Activated naive CD8-positive, alpha-beta T cell treated with anti-CD3 and anti-CD28 coated beads, Interleukin-2, amount 50 U/mL, for 16 hours (primary cell): ENCODE results near the gene PLCH2.

Experiments used
- DNase-seq: peaks from one replicate; pipeline ENCODE4 v3.0.0-alpha.2; 2020; ENCODE audit warnings: low read depth, low spot score

The PLCH2 gene

DNA sequence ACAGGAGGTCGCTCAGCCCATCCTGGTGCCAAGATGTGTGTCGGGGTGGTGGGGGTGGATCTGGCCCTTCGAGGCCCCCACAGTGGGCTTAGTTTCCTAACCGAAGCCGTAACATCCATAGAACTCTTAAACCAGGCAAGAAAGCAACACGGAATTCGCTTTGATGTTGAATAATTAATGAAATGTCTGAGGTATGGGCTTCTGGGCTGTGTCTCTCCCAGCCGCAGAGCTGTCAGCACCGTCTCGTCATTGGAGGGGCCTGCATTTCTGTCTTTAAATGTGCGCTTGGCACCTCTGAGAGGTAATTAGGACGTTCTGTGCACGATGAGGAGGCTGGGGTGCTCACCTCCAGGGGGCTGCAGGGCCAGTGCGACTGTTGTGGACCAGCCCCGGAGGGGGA, 13.3 kb upstream of the PLCH2 start:
- DNase-seq: no peak

DNA sequence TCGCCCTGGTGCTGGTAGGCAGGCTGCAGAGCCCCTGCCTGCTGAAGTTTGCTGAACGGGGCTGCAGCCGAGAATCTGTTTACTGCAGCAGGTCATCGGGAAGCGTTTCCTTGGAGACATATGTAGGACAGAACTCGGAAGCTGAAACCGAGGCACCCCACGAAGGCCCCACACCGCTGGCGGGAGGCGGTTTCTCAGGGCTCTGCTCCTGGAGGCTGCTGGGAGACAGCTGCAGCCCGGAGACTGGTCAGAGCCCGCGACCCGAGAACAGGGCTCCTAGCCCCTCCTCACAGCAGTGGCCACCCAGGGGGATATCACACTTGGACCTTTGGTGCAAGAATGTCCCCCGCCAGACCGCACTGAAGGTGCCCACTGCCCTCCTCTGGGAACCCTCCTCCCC, 12.7 kb upstream of the PLCH2 start:
- no peak for DNase-seq

DNA sequence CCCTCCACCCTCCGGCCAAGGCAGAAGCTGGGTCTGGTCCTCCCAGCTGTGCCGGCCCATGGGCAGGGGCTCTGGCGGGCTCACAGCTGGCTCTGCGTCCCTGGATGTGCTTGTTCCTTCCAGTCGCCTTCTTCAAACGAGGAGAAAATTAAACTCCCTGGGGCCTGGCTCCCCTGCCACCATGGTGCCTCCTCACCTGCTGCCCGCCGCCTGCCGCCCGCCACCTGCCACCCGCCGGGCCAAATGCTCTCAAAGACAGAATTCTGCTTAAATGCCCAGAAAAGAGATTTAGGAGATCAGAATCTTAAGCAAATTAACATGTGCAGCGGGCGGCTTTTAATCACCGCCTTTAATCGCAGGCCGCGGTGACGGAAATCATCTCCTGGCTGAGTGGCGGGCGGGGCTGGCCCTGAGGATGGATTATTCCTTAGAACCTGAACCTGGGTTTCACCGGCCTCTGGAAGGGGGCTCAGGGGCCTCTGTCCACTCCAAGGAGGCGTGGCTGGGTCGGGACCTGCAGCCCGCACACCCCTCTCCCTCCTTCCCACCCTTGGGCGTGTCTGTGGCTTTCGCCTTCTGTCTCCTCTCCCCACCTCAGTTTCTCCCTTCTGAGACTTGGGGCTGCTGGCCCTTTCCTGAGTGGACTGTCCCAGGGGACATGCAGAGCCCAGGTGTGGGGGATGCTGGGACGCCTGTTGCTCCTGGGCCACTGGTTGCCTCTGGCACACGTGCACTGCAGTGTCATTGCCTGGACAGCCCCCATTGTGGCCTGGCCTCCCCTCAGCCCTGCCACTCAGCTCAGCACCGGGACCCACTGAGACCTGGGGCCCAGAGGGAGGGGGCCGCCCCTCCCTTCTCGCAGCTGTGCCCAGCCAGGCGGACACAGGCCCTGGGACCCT, 10.5 kb upstream of the PLCH2 start:
- no peak for DNase-seq

DNA sequence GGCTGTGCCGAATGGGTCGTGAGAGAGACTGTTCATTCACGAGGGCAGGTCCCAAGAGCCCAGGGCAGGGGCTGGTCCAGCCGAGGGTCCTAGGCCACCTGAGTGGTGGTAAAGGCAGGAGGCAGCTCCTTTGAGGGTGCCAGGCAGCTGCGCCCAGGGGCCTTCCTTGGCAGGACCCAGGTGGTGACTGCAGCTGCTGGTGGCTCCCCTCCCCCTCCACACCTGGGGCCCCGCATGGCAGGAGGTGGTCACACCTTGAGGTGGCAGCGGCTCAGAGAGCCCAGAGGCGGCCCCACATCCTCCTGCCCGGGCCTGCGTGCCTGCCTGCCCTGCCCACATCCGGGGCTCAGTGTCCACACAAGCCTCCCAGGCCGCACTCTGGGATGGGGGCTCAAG, 9.8 kb upstream of the PLCH2 start:
- no peak for DNase-seq

DNA sequence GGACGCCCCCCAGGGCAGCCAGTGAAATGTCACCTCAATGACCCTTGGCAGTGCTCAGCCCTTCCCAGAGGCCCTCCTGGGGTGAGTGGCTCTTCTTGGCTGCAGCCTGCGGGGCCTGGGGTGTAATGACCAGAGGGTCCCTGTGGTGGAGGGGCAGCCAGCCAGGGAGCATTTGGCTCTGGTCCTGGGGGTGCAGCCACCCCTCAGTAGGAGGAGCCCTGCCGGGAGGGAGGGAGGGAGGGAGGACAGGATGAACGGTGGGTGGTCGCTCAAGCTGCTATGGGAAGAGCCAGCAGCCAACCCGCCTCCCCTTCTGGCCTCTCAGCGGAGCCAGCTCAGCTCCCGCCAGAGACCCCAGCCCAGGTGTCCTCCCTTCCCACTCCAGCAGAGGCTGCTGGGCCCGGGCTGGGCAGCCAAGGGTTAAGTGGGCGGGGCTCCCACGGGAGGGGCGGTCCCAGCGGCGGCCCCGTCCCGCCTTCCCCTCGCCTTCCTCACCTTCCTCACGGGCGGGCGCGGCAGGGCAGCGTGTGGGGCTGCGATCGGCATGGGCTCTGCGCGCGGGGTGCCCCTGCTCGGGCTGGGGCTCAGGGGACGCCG, 9.0 kb upstream of the PLCH2 start:
- DNase-seq: no peak

DNA sequence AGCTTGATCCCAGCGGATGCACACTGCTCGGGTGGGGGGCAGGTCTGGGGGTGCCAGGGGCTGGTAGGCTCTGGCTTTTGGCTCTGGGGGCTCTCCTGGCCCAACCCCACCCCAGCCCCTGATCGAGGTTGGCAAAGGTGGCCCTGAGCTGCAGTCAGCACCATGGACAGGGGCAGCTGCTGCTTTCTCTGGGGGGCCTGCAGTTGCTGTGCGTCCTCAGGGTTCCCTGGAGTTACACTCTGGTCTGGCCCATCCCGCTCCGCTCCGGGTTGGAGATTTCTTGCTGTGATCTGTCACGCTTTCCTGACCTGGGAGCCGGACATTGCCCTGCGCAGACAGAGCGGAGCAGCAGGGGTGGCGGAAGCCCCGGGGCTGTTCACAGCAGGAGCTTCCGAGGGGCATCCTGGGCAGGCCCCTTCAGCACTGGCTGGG, 8.0 kb upstream of the PLCH2 start:
- DNase-seq: no peak

DNA sequence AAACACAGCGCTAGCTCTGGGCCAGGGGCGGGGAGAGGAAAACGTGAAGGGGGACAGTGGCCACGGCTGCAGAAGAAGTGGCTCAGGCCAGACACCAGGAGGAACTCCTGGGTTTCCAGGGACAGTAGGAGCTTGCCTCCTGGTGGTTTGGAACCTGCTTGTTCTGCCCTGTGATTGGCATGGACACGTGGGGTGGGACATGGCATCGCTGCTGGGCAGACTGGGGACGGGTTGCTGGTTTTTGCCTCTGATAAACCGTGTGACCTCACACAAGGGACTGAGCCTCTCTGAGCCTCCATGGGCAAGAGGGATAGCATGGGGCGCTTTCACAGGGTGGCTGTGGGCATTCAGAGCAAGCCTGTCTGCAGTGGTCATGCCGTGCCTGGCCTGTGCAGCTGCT, 7.5 kb upstream of the PLCH2 start:
- no peak for DNase-seq

DNA sequence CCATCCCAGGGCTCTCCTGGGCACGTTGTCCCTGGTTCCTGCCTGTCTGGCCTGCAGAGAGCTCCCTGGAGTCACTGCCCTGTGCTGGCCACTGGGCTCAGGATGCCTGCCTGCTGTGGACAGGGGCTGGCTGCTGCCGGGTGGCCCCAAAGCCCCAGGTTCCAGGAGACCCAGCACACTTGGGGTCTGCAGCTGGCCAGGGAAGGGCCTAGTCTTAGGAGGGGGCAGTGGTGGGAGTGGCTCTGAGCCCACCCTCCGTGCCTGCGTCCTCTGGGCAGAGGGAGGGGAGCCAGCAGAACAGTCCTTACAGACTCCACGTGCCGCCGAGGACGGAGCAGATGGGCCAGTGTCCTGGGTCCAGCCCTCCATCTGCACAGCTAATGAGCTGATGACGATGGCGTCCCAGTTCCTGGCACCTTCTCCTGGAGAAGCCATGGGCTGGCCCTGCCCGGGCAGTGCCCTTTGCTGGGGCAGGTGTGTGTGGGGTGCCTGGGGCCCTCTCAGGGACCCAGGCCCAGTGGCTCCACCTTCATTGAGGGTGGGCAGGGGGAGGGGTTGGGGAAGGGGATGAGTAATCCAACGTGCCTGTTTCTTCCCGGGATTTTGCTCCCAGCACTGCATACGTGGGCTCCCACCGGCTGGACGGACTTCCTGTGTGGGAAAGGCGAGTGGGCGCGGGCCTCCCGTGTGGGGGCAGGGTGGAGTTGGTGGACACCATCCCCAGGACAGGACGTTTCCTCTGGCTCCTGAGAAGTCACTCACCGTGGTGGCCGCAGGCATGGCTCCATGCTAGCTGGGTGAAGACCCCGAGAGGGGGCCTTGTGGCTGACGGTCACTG, 6.8 kb upstream of the PLCH2 start:
- DNase-seq: no peak

DNA sequence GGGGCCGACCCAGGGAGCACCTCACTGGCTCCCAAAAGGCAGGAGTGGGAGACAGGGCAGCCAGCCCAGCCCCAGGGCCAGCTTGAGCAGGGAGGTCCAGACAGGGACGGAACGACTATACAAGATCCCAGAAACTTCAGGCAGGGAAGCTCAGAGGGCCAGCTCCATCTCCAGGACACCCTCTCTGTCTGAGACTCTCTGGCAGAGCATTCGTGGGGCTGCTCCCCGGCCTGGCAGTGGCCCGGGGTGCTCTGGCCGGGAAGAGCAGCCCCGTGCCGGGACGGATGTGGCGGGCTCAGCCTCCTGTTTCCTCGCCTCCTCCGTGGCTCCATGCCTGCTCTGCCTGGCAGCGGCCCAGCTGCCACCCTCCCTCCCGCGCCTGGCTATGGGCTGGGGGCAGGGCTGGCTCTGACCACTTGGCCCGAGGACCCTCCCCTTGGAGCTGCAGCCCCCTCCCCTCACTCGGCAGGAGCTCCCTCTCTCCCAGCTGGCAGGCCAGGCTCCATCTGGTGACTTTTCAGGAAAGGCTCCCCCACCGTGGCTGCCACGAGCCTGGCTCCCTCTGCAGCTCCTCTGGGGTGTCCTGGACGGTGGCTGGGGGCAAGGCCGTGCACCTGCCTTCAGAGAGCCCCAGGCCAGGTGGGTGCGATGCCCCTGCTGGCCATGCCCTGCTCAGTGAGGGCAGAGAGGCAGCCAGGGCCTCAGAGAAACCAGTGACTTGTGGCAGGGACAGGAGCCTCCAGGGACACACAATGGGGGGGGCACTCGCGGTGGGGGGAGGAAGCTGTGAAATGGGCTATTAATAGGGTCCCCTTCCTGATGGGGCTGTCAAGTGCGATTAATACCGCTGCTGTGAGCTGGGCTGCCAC, 5.6 kb upstream of the PLCH2 start:
- DNase-seq: no peak

DNA sequence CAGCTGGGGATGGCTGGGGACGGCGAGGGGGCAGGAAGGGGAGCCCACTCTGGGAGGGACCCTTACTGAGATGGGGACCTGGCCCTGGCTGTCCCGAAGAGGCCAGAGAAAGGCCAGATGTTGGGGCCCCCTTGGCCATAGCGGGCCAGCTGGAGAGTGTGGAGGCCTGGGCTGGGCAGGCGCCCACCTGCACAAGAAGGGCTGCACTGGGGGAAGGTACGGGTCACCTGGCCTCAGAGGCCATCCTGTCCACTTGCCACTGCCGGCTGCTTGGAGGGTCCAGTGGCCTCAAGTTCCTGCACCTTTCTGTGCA, 5.0 kb upstream of the PLCH2 start:
- DNase-seq: no peak

DNA sequence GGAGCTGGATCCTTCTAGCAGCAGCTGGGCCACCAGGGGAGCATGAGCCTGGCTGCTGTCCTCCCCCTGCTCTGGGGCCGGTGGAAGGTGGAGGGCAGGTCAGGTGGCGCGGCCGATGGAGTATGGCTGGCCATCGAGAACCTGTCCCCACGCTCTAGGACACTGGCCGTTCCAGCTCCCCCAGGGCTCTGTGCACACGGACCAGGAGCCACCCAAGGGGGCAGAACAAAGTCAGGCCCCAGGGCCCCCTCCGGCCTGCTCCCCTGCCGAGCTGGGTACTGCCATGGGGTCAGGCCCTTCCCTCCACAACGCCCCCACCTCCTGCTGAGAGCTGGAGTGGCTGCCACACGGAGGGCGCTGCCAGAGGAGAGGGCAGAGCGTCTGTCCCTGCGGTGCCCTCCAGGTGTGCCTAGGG, 4.5 kb upstream of the PLCH2 start:
- DNase-seq: no peak

DNA sequence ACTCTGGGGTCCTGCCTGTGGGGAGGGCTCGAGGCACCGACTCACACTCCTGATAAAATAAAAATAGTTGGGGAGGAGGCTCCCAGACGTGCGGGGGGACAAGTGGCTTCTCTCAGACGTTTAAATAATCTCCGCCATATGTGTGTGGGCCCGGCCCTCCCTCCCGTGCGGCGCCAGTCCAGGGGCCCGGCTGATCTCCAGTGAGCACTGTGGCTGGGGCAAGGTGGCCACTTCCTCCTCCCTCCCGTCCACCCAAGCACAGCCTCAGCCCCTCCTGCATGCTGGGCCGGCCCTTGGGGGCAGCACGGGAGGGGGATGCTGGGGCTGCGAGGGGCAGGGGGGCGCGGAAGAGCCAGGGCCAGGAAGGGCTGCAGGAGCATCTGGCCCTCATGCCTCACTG, 4.0 kb upstream of the PLCH2 start:
- no peak for DNase-seq

DNA sequence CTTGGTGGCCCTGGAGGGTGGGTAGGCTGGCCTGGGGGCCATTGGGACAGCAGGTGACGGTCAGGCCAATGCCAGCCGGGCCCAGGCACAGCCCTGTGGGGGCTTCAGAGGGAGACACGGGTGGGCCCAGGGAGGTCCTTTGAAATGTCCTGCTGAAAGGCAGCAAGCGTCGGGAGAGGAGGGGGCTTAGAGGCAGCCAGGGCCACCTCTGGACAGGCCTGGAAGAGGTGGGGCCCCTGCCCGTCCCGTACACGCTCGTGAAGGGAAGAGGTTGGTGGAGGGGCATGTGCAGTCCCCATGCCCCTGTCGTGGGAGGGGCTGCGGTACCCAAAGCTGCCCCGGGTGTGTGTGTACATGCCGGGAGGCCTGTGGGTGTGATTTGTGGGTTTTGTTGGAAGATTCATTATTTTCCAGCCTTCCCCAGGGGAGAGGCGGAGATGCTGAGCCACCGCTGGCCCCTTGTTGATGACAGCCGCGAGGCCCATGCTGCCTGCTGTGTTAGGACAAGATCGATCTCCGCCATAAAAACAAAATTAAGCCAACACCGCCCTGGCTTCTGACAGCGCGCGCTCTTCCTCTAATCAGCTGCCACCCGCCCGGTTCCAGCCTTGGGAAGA, 3.4 kb upstream of the PLCH2 start:
- DNase-seq: no peak

DNA sequence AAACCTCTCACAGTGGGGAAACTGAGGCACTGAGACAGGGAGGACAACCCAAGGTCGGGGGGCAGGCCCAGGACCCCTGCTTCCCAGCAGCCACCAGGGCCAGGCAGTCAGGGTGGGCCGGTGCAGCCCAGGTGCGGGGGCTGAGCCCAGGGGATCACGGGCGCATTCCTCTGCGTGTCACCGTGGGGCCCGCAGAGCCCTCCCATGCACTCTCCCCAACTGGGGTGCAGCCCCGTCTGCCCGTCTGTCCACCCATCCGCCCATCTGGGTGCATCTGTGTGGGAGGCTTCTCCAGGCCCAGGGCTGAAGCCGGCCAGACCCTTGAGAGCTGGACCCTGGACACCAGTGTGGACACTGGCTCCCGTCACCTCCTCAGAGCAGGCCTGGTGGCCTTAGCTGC, 2.9 kb upstream of the PLCH2 start:
- DNase-seq: no peak

DNA sequence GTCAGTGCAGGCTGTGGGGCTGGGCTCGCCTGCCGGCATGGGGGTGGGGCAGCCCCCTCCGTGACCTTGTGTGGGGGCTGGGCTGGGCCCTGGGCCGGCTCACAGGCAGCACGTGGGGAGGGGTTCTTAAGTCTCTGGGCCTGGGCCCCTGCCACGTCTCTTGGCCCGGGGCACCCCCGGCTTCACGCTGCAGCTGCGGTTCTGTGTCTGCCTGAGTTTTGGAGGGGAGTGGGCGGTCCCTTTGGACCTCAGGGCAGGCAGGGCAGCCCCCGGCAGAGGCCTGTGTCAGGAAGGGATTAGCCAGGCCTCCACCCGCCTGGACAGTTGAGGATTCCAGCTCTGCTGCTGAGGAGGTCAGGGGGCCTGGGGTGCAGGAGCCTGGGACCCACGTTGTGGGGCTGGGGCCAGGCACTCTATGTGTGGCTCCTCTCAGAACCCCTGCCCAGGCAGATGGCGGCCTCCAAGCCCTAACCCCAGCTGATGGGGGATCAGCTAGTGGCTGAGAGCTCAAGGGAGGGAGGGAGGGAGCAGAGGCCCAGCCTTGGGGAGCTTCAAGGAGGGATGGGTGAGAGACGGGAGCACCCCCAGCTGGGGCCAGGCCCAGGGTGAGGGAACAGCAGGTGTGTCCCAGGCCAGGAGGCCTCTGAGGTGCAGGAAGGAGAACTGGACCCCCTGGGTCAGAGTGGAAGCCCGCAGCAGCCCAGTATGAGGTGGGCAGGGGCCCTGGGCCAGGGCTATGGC, 1.8 kb upstream of the PLCH2 start:
- DNase-seq: no peak

DNA sequence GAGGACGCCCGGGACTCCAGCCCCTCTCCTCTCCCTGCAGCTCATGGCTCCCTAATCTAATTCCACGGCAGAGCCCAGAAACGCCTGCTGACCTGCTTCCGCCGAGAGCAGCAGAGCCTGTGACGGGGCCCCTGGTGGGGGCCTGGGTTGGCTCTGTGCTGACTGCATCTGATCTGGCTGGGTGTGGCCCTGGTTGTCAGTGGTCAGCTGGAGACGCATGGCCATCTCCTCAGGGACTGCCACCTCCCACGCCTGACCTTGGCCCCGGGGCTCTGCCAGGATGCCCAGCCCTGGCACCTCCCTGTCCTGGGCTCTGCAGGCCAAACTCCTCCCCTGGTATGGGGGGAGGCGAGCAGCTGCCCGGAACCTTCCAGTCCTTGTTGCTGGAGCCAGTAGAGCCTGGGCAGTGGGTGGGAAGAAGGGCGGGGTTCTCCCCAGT, 1.1 kb upstream of the PLCH2 start:
- DNase-seq: no peak

DNA sequence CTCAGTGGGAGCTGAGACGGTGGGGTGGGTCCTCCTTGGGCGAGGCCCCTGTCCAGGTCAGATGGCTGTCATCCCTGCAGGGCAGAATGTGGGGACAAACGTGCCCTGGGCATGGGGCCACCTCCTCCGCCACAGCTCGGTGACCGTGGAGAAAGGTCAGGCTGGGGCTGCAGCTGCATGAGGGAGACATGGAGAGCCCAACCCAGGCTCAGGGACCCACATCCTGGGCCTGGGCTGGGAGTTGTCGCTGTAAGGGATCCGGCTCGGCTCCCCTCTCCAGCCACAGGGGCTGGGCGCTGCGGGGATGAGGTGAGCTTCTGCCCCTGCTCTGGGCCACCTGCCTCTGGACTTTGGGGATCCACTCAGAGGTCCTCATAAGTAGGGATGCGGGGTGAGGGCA, 518 bp upstream of the PLCH2 start:
- no peak for DNase-seq

DNA sequence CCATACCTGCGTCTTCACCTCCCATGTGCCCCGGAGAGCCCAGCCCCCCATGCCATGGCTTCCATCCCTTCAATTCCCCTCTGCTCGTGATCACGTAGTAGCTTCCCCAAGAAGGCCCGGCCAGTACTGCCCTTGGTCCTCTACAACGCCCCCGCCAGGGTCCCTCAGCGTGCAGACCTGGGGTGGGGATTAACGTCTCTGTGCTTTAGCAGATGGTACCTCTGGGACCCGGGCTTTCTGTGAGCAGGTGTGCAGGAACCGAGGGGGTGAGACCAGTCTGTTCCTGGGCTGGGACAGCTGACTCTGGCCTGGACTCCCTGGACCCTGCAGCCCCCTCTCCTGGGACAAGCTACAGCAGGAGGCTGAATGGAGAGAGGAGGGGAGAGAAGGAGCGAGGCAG, 1.2 kb downstream of the PLCH2 start:
- DNase-seq: no peak

DNA sequence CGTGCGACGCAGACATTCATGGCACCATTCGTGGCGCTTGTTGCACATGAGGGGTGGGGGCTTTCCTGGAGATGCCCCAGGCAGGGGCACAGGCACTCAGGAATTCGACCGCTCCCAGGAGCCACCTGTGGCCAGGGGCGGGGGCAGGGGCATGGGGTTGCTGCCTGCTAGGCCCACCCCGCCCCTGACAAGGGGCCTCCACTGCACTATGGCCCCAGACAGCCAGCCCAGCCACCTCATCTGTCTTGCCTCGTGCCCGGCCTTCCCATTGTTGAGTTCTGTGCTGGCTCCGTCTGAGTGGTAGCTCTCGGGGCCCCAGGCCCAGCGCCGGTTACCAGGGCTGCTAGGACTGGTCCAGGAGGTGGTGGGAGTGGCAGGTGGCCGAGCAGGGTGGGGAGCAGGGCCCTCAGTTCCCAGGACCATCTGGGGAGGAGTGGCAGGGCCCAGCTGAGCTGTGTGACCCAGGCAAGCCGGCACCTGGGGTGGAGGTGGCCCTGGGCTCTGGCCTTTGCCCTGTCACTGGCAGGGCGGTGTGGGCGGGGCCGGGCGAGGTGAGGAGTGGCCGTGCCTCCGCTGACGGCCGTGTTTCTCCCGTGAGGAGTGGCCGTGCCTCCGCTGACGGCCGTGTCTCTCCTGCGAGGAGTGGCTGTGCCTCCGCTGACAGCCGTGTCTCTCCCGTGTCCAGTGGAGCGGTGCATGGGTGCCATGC, 1.9 kb downstream of the PLCH2 start:
- no peak for DNase-seq

DNA sequence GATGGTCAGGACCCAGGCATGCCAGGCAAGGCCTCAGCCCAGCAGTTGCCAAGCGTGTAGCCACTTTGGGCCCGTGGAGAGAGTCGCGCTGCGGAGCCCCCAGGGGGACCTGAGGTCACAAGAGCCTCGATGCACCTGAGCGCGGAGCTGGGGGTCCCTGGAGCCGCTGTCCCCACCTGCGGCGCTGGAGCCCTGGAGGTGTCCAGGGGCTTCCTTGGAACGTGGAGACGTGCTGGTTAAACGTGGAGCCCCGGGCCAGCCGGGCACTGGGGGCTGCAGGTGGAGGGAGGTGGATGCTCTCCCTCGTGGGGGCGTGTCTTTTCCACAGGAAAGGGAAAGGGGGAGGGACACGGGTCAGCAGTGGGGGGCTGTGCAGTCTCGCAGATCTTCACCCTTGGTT, 3.1 kb downstream of the PLCH2 start:
- no peak for DNase-seq
